Endodermal cell (in vitro differentiated cells): ENCODE results near the gene HLF. TPM values are rescaled to one million over a fixed set of nuclear protein-coding genes. Genes with fewer than 3 reads are reported as not detected.
A peak's percentile ranks its signal among the peaks of the same experiment; 100 is the strongest.

Experiments used
- DNase-seq: peaks from one replicate; pipeline ENCODE4 v3.0.0-alpha.2; 2017
- H3K27ac ChIP-seq: 2 replicates; pipeline ENCODE4 v1.5.1; 2013; ENCODE audit warnings: mild to moderate bottlenecking, low read depth, low read length, moderate library complexity
- H3K27me3 ChIP-seq: 2 replicates; pipeline ENCODE4 v1.6.1; 2013; ENCODE audit warnings: mild to moderate bottlenecking, low read length, moderate library complexity; ENCODE audit not compliant: insufficient read depth, control insufficient read depth, poor library complexity, severe bottlenecking
- H3K36me3 ChIP-seq: 2 replicates; pipeline ENCODE4 v1.7.0; 2013; ENCODE audit warnings: mild to moderate bottlenecking, low read length, moderate library complexity; ENCODE audit not compliant: control insufficient read depth, insufficient read depth
- H3K4me1 ChIP-seq: one replicate; pipeline ENCODE4 v1.7.0; 2013; ENCODE audit warnings: low read length; ENCODE audit not compliant: control insufficient read depth, insufficient read depth
- H3K4me3 ChIP-seq: 2 replicates; pipeline ENCODE4 v1.5.1; 2013; ENCODE audit warnings: mild to moderate bottlenecking, low read length, moderate library complexity
- H3K9ac ChIP-seq: 2 replicates; pipeline ENCODE4 v1.6.1; 2013; ENCODE audit warnings: mild to moderate bottlenecking, low read length, moderate library complexity; ENCODE audit not compliant: poor library complexity, severe bottlenecking; ENCODE audit errors: extremely low read depth
- H3K9me3 ChIP-seq: 2 replicates; pipeline ENCODE4 v1.6.1; 2013; ENCODE audit warnings: mild to moderate bottlenecking, low read length, moderate library complexity; ENCODE audit not compliant: control insufficient read depth
- H3K27ac Mint-ChIP-seq: 2 replicates; pipeline ENCODE4 v1.8.0; 2020; ENCODE audit warnings: mixed read lengths
- H3K27me3 Mint-ChIP-seq: 2 replicates; pipeline ENCODE4 v1.8.0; 2021; ENCODE audit warnings: mild to moderate bottlenecking, mixed read lengths; ENCODE audit not compliant: insufficient read depth
- H3K36me3 Mint-ChIP-seq: 2 replicates; pipeline ENCODE4 v1.8.0; 2020; ENCODE audit warnings: low read depth, mixed read lengths
- H3K4me1 Mint-ChIP-seq: 2 replicates; pipeline ENCODE4 v1.8.0; 2020; ENCODE audit warnings: mixed read lengths
- H3K4me3 Mint-ChIP-seq: 2 replicates; pipeline ENCODE4 v1.8.0; 2020; ENCODE audit warnings: mild to moderate bottlenecking, moderate library complexity, mixed read lengths
- H3K9me3 Mint-ChIP-seq: 2 replicates; pipeline ENCODE4 v1.8.0; 2020; ENCODE audit warnings: mild to moderate bottlenecking, mixed read lengths
- CTCF ChIP-seq: fragments of 200-600 bp; sonication (generic); conservative IDR thresholded peaks from 2 replicates; pipeline ENCODE4 v1.5.0; 2021; ENCODE audit warnings: antibody characterized with exemption, mild to moderate bottlenecking
- WGBS, 2 experiments: methylation state at CpG; one replicate each; pipeline versions ENCODE4 v1.1.5 to v1.1.7; 2013; ENCODE audit warnings: missing lambda C conversion rate in 2 of 2, mixed read lengths in 1 of 2; ENCODE audit not compliant: insufficient coverage in 1 of 2, insufficient read length in 1 of 2; 5-methylcytosine and 5-hydroxymethylcytosine counted together
- total RNA-seq, 2 donors: library from RNA; stranded (reverse); fragmentation: NEBNext Ultra II Directional in 1 of 2; extraction: Animal tissue kit (Norgen Biotek cat#: 25700) in 1 of 2; gene quantifications; 2 replicates in 1 of 2; 3 replicates in 1 of 2; pipeline ENCODE4 v1.2.1, GENCODE V29; 2021

The HLF gene
- total RNA-seq, 2 donors from 2014 or later = not detected

- Histone ChIP-seq H3K27me3 (no peaks in the 10 kb centered on the region), H3K36me3 (no peaks in the 10 kb centered on the region), H3K4me1 (no peaks in the 10 kb centered on the region), H3K9ac (no peak overlapping the region), H3K4me3 (no peak overlapping the region), H3K27ac (no peak overlapping the region), H3K9me3 (no peaks in the 10 kb centered on the region)
- Mint-ChIP-seq H3K27ac (no peak overlapping the region), H3K36me3 (no peaks in the 10 kb centered on the region), H3K4me1 (no peaks in the 10 kb centered on the region), H3K4me3 (no peak overlapping the region), H3K9me3 (no peaks in the 10 kb centered on the region), H3K27me3 (peaks cover 1% of the 10 kb centered on the region)
- TF ChIP-seq CTCF = no peak
- WGBS, 2 experiments = 95 to 99% methylated on average over 9 of the region's 9 CpGs
- no peak for DNase-seq
Observed at GRCh38 chr17:55283256-55283965, 18.7 kb downstream of the HLF start.

DNA sequence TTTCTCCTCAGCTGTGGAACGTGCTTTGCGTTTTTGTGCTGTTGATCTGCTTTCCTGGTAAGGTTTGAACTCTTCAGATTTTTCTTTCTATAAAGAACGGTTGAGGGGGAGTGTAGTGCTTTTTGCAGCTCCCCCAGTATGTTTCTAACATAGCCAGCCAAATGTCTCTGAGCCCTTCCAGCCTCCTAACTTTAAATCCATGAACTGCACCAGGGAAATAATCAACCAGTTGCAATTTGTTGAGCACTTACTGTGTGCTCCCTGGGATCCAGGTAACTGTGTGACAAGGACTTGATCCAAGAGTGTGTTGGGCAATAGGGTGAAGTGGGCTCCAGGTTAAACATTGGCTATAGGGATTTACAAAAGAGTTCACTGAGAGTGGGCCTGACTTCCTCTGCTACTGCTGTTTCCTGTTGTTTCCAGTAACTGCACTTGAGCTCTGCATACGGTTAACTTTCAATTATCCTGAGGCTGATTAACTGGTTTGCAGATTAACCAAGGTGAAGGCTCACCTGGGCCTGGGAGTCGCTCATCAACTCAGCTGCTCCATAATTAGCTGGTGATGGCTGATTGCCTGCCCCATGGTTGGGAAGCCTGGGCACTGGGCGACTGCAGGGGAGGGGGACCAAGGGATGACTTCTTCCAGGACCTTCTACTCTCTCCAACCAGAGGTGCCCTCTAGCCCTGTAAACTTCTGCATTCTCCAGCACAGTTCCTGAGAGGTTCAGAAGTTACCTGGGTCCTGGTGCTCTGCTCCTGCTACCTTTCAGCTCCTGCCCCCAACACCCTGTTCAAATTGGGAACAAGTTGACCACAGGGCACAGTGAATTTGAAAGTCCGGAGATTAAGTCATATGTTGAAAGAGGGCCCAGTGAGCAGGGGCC, 19.5 kb downstream of the HLF start:
- no peaks in the 10 kb centered on the region for H3K9me3 Mint-ChIP-seq
- 88 to 93% methylated on average over 4 to 7 of the region's 7 CpGs for WGBS, 2 experiments
- H3K9ac ChIP-seq = no peak overlapping the region
- no peak overlapping the region for H3K4me3 Mint-ChIP-seq
- no peaks in the 10 kb centered on the region for H3K9me3 ChIP-seq
- H3K4me1 ChIP-seq = no peaks in the 10 kb centered on the region
- no peak overlapping the region for H3K4me3 ChIP-seq
- H3K27ac ChIP-seq = no peak overlapping the region
- no peaks in the 10 kb centered on the region for H3K36me3 ChIP-seq
- TF ChIP-seq CTCF = no peak
- no peaks in the 10 kb centered on the region for H3K4me1 Mint-ChIP-seq
- H3K27me3 Mint-ChIP-seq = peaks cover 1% of the 10 kb centered on the region
- peak; percentile 45 for DNase-seq
- no peak overlapping the region for H3K27ac Mint-ChIP-seq
- H3K36me3 Mint-ChIP-seq = no peaks in the 10 kb centered on the region
- H3K27me3 ChIP-seq = no peaks in the 10 kb centered on the region

DNA sequence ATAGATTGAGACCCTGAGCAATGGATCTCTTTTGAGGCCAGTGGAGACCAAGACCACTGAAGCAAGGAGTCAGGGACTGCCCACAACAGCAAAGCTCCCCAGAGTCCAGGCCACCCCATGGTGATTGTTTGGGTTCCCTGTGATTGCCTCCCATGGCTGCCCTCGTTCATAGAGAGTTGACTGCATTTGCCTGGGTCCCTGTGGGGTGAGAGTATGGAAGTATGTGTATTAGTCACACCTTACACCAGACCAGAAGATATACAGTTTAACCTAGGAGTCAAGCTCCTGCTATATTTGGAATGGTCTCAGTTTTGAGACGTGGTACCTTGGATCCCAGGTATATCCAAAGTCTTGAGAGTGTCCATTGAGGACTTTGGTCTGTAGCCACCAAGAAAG, 20.2 kb downstream of the HLF start:
- Histone ChIP-seq H3K4me3 (no peak overlapping the region), H3K36me3 (no peaks in the 10 kb centered on the region), H3K9me3 (no peaks in the 10 kb centered on the region), H3K9ac (no peak overlapping the region), H3K27me3 (no peaks in the 10 kb centered on the region), H3K27ac (no peak overlapping the region), H3K4me1 (no peaks in the 10 kb centered on the region)
- no peak for DNase-seq
- TF ChIP-seq CTCF = no peak
- H3K9me3 Mint-ChIP-seq = no peaks in the 10 kb centered on the region
- no peak overlapping the region for H3K4me3 Mint-ChIP-seq
- WGBS, 2 experiments = 95 to 100% methylated on average over 1 to 2 of the region's 2 CpGs
- no peaks in the 10 kb centered on the region for H3K4me1 Mint-ChIP-seq
- H3K27ac Mint-ChIP-seq = no peak overlapping the region
- H3K27me3 Mint-ChIP-seq = peaks cover 1% of the 10 kb centered on the region
- H3K36me3 Mint-ChIP-seq = no peaks in the 10 kb centered on the region
